Peyer's patch (tissue), 4 donors: ENCODE data around the gene ASTN1. TPM values are rescaled to one million over a fixed set of nuclear protein-coding genes. Genes with fewer than 3 reads are reported as not detected.
A peak's percentile ranks its signal among the peaks of the same experiment; 100 is the strongest.

Source experiments
- DNase-seq, 3 donors: peaks; one replicate each; pipeline ENCODE4 v3.0.0-alpha.2; 2017 to 2019
- H3K27ac ChIP-seq, 4 donors: fragments of 200-600 bp; sonication (generic); one replicate each; pipeline ENCODE4 v1.5.1; 2016 to 2019
- H3K27me3 ChIP-seq, 2 donors: fragments of 200-600 bp; sonication (generic); one replicate each; pipeline ENCODE4 v1.5.1; 2019
- H3K36me3 ChIP-seq, 3 donors: fragments of 200-600 bp; sonication (generic); one replicate each; pipeline ENCODE4 v1.5.1; 2016 to 2019
- H3K4me1 ChIP-seq, 4 donors: fragments of 200-600 bp; sonication (generic); one replicate each; pipeline ENCODE4 v1.5.1; 2016 to 2019
- H3K4me3 ChIP-seq, 4 donors: fragments of 200-600 bp; sonication (generic); 1 replicate in 3 of 4; 2 replicates in 1 of 4; pipeline ENCODE4 v1.5.1; 2016 to 2019; ENCODE audit warnings: mild to moderate bottlenecking in 1 of 4
- H3K9me3 ChIP-seq, 4 donors: fragments of 200-600 bp; sonication (generic); one replicate each; pipeline ENCODE4 v1.5.1; 2016 to 2019; ENCODE audit warnings: mild to moderate bottlenecking in 1 of 4
- POLR2A ChIP-seq, 2 donors: fragments of 450-650 bp; IDR thresholded peaks; one replicate each; pipeline ENCODE4 v1.5.1; 2017; ENCODE audit warnings: antibody characterized with exemption in 2 of 2, mild to moderate bottlenecking in 2 of 2, moderate library complexity in 2 of 2
- total RNA-seq, 4 donors: library from RNA; depleted of rRNA; stranded (reverse); fragments of >200 nt; gene quantifications; one replicate each; pipeline ENCODE4 v1.1.0, GENCODE V29; 2016
- TF ChIP-seq, protein P1 (sequence below), 6 experiments: fragments of 450-650 bp in 4 of 6; fragments of 200-600 bp in 2 of 6; sonication (generic) in 1 of 6; IDR thresholded peaks; one replicate each; pipeline ENCODE4 v1.5.1; 2017 to 2019; ENCODE audit warnings: antibody characterized with exemption in 6 of 6, mild to moderate bottlenecking in 3 of 6, moderate library complexity in 1 of 6

Gene ASTN1
- total RNA-seq, 4 donors from 2014 or later: 0.28 TPM; not detected in 3

DNA sequence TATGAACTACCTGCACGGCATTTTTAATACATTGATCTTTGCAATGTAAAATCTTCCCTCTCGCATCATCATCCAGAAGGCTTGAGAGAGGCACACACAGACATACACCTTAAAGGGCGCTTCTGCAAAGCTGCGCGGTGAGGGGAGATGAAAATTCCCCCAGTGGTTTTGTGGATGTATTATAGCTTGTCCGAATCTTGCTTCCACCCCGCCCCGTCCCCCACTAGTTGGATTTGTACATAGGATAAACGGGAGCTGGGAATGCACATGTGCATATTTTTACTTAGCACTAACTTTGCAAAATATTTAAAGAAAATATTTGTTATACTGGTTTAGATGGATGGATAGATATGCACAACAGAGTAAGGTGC, 542 bp upstream of the ASTN1 start:
- TF ChIP-seq POLR2A (IDR thresholded peaks at IDR 0.05): no peak
- TF ChIP-seq, protein P1, sequence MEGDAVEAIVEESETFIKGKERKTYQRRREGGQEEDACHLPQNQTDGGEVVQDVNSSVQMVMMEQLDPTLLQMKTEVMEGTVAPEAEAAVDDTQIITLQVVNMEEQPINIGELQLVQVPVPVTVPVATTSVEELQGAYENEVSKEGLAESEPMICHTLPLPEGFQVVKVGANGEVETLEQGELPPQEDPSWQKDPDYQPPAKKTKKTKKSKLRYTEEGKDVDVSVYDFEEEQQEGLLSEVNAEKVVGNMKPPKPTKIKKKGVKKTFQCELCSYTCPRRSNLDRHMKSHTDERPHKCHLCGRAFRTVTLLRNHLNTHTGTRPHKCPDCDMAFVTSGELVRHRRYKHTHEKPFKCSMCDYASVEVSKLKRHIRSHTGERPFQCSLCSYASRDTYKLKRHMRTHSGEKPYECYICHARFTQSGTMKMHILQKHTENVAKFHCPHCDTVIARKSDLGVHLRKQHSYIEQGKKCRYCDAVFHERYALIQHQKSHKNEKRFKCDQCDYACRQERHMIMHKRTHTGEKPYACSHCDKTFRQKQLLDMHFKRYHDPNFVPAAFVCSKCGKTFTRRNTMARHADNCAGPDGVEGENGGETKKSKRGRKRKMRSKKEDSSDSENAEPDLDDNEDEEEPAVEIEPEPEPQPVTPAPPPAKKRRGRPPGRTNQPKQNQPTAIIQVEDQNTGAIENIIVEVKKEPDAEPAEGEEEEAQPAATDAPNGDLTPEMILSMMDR (IDR thresholded peaks at IDR 0.05): no peak
- Histone ChIP-seq H3K4me1 (no peaks in the 10 kb centered on the region), H3K27ac (no peak overlapping the region), H3K36me3 (no peaks in the 10 kb centered on the region), H3K4me3 (no peak overlapping the region), H3K9me3 (no peaks in the 10 kb centered on the region), H3K27me3 (peaks cover 0 to 5% of the 10 kb centered on the region in 2 donors)
- no peak for DNase-seq

DNA sequence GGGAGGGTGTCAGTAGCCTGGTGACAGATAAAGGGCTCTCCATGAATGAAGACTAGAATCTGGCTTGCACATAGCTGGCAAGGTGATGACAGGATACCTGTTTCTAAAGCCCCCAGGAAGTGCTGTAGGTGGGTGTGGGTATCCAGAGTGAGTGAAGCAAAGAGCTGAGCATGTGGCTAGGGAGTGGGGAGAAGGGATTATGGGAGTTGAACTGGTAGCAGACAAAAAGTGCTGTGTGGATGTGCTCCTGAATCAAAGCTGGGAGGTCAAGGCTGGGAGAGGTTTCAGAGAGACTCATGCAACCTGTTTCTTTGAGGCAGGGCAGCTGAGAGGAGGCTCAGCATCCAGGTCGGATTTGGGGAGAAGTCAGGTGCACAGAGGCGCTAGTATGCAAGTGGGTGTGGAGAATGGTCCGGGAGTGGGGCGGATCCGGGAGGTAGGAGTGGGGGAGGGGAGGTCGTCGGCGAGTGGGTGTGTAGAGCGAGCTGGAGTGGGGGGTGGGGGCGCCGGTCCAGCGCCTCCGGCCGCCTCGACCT, 600 bp downstream of the ASTN1 start:
- TF ChIP-seq POLR2A (IDR thresholded peaks at IDR 0.05): no peak
- TF ChIP-seq, protein P1 (IDR thresholded peaks at IDR 0.05): no peak
- no peaks in the 10 kb centered on the region for H3K4me1 ChIP-seq
- no peaks in the 10 kb centered on the region for H3K9me3 ChIP-seq
- H3K27ac ChIP-seq: no peak overlapping the region
- no peaks in the 10 kb centered on the region for H3K36me3 ChIP-seq
- peaks cover 0 to 5% of the 10 kb centered on the region in 2 donors for H3K27me3 ChIP-seq
- DNase-seq: no peak
- H3K4me3 ChIP-seq: peak overlapping the region in 1 of 4 donors; percentile 25

DNA sequence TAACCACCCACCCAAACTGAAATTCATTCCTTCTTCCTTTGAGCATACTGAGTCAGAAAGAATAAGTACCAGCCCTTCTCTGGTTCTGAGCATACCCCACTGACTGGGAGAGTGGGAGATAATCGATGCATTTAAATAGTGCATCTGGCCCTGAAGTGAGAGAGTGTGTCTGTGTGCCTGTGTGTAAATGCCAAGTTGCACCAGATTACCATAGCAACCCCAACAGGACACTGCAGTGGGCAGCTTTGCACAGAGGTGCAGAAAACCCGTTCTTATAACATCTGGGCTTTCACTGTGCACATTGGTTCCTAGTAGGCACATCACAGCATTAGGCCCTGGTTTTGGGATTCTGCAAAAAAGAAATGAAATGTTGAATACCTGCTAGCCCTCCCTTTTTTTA, 2.3 kb downstream of the ASTN1 start:
- DNase-seq: no peak
- Histone ChIP-seq H3K4me1 (no peaks in the 10 kb centered on the region), H3K36me3 (no peaks in the 10 kb centered on the region), H3K27ac (no peak overlapping the region), H3K9me3 (no peaks in the 10 kb centered on the region), H3K4me3 (no peak overlapping the region), H3K27me3 (peaks cover 0 to 5% of the 10 kb centered on the region in 2 donors)
- TF ChIP-seq, protein P1 (IDR thresholded peaks at IDR 0.05): no peak
- no peak for TF ChIP-seq POLR2A (IDR thresholded peaks at IDR 0.05)

DNA sequence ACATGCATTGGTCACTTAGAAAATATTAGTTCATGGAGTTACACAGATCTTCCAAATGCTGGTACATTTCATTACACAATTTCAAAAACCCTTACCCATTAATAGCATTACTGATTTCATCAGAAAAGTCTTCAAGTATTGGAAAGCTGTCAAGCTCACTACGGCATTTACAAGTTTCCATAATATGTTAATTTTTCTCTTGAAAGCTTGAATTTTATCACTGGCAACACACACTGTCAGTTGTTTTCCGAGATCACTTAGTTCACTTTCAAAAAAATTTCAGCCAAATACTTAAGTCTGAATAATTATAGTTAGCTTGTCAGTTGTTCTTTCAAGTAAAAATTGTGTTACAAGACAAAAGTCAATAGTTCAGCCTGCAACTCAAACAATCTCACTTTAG, 18.0 kb downstream of the ASTN1 start:
- DNase-seq: no peak
- H3K4me1 ChIP-seq: no peaks in the 10 kb centered on the region
- no peaks in the 10 kb centered on the region for H3K27me3 ChIP-seq
- H3K4me3 ChIP-seq: no peak overlapping the region
- TF ChIP-seq POLR2A (IDR thresholded peaks at IDR 0.05): no peak
- TF ChIP-seq, protein P1 (IDR thresholded peaks at IDR 0.05): no peak
- H3K9me3 ChIP-seq: no peaks in the 10 kb centered on the region
- H3K27ac ChIP-seq: no peak overlapping the region
- no peaks in the 10 kb centered on the region for H3K36me3 ChIP-seq

DNA sequence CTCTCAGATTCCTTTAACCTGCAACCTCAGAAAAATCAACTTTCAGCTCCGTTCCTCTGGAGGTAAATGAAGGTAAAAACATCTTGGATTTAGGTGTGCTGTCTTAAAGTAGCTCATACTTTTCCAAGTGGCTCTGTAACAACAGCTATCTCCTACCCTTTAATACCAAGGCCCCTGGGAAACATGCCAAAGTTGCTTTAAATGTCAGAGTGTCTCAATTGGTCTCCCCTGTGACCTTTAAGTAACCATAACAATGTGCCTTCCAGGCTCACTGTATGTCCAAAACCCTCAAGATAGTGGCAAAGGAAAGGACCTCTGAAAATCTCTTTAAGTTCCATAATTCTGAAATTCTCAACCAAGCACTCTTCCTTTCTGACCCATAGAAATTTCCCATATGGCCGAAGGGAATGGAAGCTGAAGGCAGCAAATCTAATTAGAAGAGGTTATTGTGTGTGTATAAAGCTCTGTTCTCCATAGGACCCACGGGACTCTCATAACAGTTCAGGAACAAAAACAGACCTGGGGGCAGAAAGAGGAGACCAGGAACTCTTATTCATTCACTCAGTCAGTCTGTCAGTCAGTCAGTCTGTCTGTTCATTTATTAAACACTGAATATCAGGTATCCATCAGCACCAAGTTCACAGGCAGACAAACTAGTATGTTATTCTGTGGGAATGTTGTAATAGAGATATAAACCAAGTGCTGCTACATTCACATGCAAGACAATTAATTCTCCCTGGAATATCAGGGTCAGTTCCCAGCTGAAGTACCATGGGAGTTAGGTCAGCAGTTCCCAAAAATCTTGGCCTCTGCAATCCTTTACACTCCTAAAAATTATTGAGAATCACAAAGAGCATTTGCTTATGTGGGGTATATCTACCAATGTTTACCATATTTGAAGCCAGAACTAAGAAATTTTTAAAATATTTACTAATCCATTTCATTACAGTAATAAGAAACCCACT, 19.1 kb downstream of the ASTN1 start:
- Histone ChIP-seq H3K9me3 (no peaks in the 10 kb centered on the region), H3K27me3 (no peaks in the 10 kb centered on the region), H3K36me3 (no peaks in the 10 kb centered on the region), H3K4me1 (no peaks in the 10 kb centered on the region), H3K27ac (no peak overlapping the region), H3K4me3 (no peak overlapping the region)
- no peak for DNase-seq
- TF ChIP-seq POLR2A (IDR thresholded peaks at IDR 0.05): no peak
- TF ChIP-seq, protein P1 (IDR thresholded peaks at IDR 0.05): no peak
